Fibroblast of peridontal ligament (primary cell): Measurements from ENCODE around the gene JMY.

Experiments
- DNase-seq: peaks from one replicate; pipeline ENCODE4 v3.0.0-alpha.2; 2010; ENCODE audit errors: extremely low read depth

Gene JMY, protein sequence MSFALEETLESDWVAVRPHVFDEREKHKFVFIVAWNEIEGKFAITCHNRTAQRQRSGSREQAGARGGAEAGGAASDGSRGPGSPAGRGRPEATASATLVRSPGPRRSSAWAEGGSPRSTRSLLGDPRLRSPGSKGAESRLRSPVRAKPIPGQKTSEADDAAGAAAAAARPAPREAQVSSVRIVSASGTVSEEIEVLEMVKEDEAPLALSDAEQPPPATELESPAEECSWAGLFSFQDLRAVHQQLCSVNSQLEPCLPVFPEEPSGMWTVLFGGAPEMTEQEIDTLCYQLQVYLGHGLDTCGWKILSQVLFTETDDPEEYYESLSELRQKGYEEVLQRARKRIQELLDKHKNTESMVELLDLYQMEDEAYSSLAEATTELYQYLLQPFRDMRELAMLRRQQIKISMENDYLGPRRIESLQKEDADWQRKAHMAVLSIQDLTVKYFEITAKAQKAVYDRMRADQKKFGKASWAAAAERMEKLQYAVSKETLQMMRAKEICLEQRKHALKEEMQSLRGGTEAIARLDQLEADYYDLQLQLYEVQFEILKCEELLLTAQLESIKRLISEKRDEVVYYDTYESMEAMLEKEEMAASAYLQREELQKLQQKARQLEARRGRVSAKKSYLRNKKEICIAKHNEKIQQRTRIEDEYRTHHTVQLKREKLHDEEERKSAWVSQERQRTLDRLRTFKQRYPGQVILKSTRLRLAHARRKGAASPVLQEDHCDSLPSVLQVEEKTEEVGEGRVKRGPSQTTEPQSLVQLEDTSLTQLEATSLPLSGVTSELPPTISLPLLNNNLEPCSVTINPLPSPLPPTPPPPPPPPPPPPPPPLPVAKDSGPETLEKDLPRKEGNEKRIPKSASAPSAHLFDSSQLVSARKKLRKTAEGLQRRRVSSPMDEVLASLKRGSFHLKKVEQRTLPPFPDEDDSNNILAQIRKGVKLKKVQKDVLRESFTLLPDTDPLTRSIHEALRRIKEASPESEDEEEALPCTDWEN

DNA sequence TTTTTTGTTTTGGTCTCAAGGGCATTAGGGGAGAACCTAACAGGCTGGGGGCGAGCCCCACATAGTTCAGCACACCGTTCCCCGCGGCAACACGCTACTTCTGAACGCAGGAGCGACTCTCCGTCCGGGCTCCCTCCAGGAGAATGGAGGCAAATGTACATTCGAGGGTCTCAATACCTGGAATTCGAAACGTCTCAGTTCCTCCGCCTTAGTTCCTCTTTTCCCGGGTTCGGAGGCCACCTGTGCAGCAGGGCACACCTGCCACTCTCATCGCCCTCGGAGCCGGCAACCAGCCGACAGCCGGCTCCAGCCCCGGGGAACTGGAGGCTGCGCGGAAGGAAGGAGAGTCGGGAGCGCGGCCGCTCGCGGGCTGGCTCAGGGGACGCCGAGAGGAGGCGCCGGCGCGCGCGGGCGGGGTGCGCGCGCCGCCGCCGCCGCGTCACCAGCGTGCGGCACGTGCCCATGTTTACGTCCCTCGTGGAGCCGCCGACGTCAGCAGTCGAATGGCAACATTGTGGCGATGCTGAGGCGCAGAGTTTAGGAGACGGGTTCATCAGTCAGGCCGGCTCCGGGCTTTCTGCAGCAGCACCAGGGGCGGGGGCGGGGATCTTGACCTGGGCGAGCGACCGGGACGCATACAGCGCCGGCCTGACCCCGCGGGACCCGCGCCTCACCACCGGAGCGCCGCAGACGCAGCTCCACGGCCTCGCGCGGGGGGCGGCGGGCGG is at the start of gene JMY:
TSS of gene JMY (plus strand) at position 498 of the 728 bp plus-strand sequence. CDS start 520 bp downstream, outside the sequence.
- DNase-seq: peak; percentile 82

DNA sequence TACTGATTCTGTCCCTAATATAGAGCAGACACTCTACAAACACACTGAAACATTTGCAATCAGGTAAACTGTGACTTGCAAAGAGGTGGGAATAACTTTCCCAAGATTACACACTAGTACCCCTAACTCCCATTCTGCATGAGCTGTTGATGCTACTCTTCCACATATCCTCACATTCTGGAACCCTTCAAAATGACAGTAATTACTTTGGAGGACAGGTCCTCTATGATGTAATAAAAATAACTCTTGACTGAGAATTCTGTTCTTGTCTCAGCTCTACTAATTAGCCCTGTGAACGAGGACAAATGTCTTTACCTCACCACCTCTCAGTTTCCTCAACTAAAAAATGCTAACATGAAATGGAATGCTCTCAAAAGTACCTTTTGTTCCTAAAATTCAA is 49.5 kb upstream of the JMY start:
- no peak for DNase-seq

DNA sequence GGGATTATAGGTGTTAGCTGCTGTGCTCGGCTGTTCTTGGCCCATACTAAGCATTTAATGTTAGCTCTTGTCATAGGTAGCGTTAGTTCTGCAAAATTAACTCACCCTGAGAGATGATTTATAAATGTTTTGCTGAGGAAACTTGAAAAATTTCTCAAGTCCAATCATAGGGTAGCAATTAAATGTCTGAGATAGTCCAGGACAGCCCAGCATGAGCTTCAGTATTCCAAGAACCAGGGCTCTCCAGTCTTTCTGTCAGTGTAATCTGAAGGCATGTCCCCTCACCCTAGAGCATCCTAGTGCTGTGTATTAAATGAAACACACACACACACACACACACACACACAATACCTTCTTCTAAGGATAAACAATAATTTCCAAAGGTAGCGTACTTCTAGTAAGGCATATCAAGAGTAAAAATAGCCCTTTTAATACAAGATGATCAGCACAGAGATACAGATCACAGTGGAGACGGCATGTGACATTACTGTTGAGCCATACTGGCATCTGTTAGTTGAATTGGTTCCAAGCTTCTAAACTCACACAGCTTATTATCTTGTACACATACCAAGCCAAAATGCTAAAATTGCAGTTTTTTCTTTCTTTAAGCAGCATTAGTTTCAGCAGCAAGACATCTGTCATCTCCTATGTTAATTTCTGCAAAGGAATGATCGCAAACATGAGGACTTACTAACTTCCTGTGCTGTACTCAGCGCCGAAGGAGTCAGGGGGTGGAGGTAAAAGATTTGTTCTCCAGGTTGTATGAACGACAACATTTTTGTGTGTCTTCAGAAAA is 46.3 kb upstream of the JMY start:
- peak; percentile 9 for DNase-seq

DNA sequence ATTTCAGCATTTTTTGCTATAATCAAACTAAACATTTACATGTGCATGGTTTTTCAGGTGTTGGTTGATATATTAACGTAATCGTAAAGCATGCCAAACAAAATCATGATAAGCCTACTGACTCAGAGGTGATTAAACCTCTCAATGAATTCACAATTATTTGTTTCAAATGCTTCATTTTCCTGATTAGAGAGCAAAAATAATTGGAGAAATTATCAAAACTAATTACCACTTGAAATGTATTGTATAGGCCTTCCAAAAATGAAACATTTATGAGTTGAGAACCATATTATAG is 45.7 kb upstream of the JMY start:
- no peak for DNase-seq

DNA sequence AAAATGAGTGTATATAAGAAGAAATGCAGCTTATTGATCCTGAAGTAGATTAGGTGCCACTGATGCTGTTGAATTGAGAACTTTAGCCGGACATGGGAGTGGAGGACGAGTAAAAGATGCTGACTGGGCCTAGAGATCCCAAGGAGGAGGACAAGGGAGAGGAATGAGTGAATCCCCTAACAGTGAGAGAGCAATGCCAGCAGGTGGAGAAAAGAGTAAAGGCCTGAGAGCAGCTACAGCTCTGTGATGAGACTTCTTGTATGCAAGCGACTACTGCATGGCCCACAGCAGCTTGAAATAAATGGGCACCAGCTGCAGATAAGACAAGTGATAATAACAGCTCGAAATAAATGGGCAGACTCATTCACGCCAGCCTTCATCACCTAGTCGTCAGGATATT is 44.5 kb upstream of the JMY start:
- DNase-seq: no peak

DNA sequence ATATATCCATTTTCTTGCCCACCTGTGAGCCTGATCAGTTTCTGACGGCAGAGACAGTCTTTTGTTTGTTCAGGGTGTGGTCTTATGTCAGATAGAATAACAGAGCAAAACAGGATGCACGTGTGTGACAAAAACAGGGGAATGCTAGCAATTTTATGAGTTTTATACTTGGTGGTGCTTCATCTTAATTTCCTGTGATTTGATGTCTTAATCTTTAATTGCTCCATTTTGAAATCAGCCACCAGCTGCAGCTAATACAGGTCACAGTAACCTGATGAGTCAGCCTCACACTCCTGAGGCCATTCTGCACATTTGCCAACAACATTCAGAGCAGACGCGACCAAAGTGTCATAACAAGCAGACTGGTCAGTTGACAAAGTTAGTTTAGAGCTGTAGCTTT is 42.3 kb upstream of the JMY start:
- no peak for DNase-seq

DNA sequence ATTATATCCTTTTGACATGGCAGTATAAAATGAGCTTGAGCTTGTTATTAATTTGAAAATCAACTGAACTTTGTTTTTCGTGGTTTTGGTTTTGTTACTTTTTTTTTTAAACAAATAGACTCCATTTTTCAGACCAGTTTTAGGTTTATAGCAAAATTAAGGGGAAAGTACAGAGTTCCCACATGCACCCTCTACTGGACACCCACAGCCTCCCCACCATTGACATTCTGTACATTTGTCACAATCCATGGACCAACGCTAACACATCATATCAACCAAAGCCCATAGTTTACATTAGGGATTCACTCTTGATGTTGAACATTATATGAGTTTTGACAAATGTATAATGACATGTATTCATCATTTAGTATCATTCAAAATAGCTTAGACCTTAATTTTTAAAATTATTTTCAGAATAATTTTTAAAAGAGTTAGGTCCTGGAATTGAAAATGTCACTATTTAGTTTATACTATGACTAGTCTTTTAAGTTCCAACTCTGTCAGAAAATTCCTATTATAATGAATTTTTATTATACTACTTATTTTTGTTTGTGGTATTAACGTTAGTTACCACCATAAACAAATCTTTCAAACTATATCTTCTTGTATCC is 35.3 kb upstream of the JMY start:
- peak; percentile 34 for DNase-seq

DNA sequence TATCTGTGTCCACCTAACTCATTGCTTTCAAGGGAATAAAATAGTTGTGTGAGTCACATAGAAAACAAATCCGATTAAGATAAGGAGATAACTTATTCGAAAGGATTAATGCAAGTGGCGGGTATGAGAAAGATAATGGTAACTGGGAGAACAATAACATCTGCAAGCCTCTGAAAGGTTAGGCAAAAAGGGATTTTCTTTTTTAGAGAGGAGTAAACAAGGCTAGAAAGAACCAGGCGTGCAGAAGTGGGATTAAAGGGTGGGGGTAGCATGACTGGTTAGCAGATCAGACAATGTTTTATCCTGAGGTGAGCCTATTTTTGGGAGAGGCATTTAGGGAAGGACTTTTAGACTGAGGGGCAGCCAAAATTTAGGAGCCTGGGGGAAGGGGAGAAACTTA is 34.7 kb upstream of the JMY start:
- DNase-seq: no peak

DNA sequence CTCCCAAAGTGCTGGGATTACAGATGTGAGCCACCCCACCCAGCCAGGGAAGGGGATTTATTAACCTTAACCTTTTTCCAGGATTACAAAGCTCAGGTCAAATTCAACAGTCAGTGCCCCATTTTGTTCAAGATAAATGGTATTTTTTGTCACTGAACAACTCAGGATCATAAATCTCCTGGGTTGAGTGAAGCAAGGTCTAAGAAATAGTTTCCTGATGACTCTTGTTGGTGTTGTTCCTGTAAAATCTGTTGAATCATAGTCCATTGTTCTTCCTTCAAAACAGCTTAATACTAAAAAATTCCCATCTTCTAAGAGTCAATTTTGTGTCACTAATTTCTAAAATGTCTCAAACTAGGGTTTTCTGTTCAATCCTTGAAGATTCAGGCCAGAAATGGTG is 33.9 kb upstream of the JMY start:
- DNase-seq: peak; percentile 46

DNA sequence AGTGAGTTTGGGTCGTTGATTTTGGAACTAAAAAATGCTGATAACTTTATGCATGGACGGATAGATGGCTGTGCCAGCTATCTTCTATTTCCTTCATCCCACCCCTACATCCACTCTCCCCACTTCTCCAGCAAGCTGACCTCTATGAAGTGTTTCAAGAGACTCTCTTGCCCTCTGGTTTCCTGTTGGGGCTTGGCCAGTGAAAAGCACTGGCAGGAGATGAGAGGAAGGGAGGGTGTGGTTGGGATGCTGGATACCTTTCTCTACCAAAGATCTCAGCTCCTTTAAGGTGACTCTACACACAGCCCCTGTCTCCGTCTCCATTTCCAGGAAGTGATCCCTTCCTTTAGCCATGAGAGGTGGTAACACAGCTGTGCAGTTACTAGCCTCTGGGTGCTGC is 30.0 kb upstream of the JMY start:
- DNase-seq: no peak

DNA sequence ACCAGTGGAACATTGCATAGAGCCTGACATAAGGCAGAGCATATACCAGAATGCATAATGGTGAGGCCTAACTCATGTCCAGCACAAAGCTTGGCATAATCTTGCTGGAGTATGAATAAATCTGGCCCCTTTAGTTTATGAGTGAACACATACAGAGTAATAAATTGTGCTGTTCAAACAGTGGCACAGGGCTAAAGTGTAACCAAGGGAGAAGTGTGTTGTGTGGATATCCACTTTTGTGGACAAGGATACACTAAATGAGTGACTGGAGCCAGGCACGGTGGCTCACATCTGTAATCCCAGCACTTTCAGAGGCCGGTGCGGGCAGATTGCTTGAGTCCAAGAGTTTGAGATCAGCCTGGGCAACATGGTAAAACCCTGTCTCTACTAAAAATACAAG is 29.4 kb upstream of the JMY start:
- no peak for DNase-seq

DNA sequence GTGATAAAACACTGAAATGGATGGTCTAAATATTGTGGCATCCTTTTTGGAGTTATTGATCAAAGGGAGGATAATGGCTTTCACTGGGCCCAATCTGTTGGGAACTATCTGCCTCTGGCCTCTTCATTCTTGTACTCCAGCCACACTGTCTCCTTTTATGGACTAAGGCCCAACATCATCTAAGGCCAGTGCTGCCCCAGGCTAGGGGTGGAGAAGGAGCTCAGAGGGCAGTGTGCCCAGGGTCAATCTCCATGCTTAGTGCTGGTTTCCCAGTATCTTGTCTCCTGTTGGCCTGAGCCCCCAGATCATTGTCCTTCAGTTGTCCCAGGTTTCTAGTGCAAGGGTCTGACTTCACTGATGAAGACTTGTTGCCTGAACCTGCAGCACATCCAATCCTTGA is 26.4 kb upstream of the JMY start:
- DNase-seq: no peak

DNA sequence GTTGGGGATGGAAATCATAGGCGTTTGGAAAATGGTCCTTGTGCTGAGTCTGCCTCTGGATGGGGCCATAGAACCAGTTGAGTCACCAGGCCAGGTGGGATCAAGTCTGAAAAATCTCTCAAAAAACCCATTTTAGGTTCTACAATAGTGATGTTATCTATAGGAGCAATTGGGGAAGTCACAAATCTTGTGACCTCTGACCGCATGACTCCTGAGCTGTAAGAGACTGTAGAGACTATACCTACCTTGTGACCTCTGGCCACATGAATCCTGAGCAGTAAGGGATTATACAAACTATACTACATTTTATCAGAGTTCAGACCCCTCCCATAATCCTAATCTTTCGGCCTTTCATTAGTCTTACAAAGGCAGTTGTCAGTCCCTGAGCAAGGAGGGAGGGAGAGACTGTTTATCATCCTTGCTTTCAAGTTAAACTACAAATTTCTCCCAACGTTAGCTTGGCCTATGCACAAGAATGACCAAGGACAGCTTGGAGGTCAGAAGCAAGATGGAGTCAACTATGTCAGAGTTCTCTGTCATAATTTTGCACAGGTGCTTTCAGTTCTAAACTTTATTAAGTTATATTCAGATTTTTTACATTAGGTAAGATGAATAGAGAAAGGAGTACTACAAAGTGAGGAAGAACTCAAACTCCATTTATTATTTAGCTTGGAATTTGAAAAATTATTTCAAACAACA is 11.5 kb upstream of the JMY start:
- no peak for DNase-seq

DNA sequence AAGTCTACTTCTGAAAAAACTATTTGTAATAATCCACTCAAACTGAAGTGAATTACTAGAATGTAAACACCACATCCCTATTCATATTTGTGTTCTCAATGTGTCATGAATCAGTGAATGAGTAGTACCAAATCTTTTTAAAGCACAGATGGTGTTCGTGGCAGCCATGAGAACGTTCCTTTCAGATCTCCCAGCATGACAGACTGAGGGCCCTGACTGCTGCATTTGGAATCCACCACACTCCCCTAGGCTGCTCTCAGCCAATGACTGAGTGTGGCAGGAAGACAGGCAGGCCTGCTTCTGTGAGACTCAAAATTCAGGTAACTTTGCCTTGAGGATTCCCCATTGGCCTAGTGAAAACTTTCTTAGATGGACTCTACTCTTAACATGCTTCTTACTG is 10.9 kb upstream of the JMY start:
- peak; percentile 60 for DNase-seq

DNA sequence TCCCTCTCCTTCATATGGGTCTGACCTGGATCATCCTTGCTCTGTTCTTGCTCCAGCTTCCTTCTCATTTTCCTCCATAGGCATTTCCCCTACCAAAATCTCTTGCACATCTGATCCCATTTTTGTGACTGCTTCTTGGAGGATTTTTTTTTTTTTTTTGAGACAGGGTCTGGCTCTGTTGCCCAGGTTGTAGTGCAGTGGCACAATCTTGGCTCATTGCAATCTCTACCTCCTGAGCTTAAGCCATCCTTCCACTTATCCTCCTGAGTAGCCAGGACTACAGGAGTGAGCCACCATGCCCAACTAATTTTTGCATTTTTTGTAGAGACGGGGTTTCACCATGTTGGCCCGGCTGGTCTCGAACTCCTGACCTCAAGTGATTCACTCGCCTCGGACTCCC is 10.5 kb upstream of the JMY start:
- no peak for DNase-seq

DNA sequence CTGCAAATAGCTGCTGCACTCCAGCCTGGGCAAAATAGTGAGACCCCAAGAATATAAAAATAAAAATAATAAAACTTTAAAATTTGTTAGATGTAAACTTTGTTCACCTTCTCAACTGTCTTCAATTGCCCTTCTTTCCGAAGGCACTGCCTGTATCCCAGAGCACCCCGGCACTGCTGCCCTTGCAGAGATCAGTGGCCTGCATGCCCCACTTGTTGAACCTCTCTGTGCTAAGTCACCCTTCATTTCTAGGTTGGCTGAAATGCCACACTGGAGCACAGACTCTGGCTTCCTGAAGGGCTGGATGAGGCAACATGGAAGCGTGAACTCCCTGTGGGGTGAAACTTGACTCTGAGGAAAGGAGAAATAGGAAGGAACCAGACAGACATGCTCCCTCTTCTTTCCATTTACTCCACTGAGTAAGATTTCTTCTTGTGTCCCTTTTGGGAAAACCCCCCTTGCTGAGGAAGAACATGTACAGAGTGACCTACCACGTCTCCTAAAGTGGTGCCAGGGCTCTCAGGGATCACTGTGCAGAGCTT is 8.4 kb upstream of the JMY start:
- DNase-seq: peak; percentile 32

DNA sequence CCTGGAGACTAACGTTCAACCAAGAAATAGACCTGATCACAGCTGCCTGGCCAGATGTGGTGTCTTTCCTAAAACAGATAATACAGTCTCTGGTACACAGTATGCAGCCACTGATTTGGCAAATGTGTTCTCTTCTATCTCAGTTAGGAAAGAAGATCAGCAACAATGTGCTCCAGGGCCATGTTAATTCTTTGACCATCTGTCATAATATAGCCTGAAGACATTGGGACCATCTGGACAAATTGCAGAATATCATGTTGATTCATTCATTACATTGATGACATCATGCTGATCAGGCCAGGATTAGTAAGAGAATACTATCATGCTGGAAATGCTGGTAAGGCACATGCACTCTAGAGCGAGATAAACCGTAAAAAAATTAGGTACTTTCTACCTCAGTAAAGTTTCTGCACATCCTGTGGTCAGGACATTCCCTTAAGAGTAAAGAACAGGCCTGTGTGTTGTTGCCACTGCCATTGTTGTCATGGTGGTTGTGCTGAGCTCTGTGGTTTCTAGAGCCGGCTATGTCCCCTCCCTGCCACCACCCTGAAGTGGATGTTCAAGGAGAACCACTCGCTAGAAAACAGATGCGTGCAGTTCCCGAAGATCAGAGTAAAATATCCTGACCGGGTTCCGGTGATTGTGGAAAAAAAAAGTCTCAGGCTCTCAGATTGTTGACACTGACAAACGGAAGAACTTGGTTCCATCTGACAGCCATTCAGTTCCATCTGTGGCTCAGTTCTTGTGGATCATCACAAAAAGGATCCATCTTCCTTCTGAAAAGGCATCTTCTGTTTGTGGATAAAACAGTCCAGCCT is 6.4 kb upstream of the JMY start:
- peak; percentile 87 for DNase-seq

DNA sequence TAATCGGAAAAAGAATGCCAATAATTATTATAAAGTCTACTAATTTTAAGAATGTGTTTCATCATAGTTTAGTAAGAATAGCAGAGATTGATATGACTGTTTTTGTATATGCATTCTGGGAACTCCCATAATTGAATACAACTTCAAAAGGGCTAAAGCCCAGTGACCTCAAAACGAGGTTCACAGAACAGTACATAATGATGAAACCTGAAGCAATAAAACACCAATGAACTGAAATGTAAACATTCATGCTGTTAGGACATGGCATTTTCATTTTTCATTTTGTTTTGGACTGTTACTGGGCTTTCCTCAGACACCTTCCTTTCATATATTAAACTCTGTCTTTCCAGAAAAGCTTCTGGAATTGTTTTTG is 684 bp upstream of the JMY start:
- peak; percentile 85 for DNase-seq

DNA sequence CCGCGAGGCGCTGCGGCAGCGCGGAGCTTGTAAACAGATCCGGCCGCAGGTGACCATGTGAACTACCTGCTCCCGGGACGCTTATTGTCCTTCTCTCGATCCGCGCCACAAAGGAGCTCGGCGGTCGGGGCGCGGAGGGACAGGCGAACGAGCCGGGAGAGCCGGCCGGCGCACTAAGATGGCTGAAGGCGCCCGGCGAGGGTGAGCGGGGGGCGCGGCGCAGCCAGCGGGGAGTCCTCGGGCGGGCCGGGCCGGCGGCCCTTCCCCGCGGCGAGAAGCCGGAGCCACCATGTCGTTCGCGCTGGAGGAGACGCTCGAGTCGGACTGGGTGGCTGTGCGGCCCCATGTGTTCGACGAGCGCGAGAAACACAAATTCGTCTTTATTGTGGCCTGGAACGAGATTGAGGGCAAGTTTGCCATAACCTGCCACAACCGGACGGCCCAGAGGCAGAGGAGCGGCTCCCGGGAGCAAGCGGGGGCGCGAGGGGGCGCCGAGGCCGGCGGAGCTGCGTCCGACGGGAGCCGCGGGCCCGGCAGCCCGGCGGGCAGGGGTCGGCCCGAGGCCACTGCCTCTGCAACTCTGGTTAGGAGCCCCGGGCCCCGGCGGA is 535 bp downstream of the JMY start:
- no peak for DNase-seq
